Esophagus muscularis mucosa (tissue), 3 donors: ENCODE data around the gene ECEL1.

ENCODE experiments used
- POLR2A ChIP-seq: fragments of 450-650 bp; IDR thresholded peaks from one replicate; pipeline ENCODE4 v1.6.1; 2017; ENCODE audit warnings: antibody characterized with exemption, moderate library complexity, mild to moderate bottlenecking, low read depth
- TF ChIP-seq, protein P1 (sequence below), 3 experiments: fragments of 200-600 bp in 2 of 3; fragments of 450-650 bp in 1 of 3; sonication (generic) in 2 of 3; IDR thresholded peaks; one replicate each; pipeline ENCODE4 v1.5.1; 2017 to 2019; ENCODE audit warnings: antibody characterized with exemption in 3 of 3, mild to moderate bottlenecking in 2 of 3, moderate library complexity in 1 of 3

DNA sequence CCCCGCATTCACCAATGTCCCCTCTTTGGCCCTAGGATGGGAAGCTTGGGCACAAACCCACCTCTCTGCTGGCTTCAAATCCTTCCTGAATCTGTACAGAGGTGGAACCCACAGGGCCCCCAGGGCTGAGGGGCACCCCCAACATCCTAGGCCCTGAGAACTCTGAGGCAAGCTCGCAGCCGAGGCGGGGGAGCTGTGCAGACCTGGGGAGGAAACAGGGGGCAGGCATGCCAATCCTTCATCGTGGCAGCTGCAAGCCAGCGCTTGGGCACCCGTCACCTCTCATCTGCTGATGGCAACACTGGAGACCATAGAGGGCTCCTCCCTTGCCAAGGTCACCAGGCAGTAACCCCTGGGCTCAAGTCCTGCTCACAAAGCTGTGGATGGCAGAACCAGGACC, 10.8 kb downstream of the ECEL1 start:
- TF ChIP-seq, protein P1, sequence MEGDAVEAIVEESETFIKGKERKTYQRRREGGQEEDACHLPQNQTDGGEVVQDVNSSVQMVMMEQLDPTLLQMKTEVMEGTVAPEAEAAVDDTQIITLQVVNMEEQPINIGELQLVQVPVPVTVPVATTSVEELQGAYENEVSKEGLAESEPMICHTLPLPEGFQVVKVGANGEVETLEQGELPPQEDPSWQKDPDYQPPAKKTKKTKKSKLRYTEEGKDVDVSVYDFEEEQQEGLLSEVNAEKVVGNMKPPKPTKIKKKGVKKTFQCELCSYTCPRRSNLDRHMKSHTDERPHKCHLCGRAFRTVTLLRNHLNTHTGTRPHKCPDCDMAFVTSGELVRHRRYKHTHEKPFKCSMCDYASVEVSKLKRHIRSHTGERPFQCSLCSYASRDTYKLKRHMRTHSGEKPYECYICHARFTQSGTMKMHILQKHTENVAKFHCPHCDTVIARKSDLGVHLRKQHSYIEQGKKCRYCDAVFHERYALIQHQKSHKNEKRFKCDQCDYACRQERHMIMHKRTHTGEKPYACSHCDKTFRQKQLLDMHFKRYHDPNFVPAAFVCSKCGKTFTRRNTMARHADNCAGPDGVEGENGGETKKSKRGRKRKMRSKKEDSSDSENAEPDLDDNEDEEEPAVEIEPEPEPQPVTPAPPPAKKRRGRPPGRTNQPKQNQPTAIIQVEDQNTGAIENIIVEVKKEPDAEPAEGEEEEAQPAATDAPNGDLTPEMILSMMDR (IDR thresholded peaks at IDR 0.05) = no peak
- no peak for TF ChIP-seq POLR2A
